GM19328 (cell line): ENCODE results near the gene DKK1.
"Not testable (repeated sequence)": the region's sequence is repeated elsewhere in the genome, so short reads cannot be mapped to it uniquely, and the experiment has no call there.

Source experiments
- ATAC-seq: cut with Tn5 transposase; IDR thresholded peaks from one replicate; pipeline ENCODE4 v1.9.1; 2021; ENCODE audit warnings: mild to moderate bottlenecking, moderate library complexity; ENCODE audit not compliant: unreplicated experiment

Gene DKK1

DNA sequence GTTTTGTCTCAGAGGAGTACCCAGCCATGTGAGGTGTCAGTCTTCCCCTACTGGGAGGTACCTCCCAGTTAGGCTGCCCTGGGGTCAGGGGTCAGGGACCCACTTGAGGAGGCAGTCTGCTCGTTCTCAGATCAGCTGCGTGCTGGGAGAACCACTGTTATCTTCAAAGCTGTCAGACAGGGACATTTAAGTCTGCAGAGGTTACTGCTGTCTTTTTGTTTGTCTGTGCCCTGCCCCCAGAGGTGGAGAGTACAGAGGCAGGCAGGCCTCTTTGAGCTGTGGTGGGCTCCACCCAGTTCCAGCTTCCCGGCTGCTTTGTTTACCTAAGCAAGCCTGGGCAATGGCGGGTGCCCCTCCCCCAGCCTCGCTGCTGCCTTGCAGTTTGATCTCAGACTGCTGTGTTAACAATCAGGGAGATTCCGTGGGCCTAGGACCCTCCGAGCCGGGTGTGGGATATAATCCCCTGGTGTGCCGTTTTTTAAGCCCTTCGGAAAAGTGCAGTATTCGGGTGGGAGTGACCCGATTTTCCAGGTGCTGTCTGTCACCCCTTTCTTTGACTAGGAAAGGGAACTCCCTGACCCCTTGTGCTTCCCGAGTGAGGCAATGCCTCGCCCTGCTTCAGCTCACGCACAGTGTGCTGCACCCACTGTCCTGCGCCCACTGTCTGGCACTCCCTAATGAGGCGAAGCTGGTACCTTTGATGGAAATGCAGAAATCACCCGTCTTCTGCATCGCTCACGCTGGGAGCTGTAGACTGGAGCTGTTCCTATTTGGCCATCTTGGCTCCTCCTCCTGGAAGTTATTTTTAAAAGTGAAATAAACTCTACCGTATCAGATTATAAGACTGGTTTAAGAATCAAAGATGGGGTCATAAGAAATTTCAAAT is 51.7 kb downstream of the DKK1 start:
- ATAC-seq: not testable (repeated sequence)
